Endodermal cell (in vitro differentiated cells): ENCODE measurements around the gene KRT40. TPM values are rescaled to one million over a fixed set of nuclear protein-coding genes. Genes with fewer than 3 reads are reported as not detected.

Source experiments
- DNase-seq: peaks from one replicate; pipeline ENCODE4 v3.0.0-alpha.2; 2017
- H3K27ac ChIP-seq: 2 replicates; pipeline ENCODE4 v1.5.1; 2013; ENCODE audit warnings: mild to moderate bottlenecking, low read depth, low read length, moderate library complexity
- H3K27me3 ChIP-seq: 2 replicates; pipeline ENCODE4 v1.6.1; 2013; ENCODE audit warnings: mild to moderate bottlenecking, low read length, moderate library complexity; ENCODE audit not compliant: insufficient read depth, control insufficient read depth, poor library complexity, severe bottlenecking
- H3K36me3 ChIP-seq: 2 replicates; pipeline ENCODE4 v1.7.0; 2013; ENCODE audit warnings: mild to moderate bottlenecking, low read length, moderate library complexity; ENCODE audit not compliant: control insufficient read depth, insufficient read depth
- H3K4me1 ChIP-seq: one replicate; pipeline ENCODE4 v1.7.0; 2013; ENCODE audit warnings: low read length; ENCODE audit not compliant: control insufficient read depth, insufficient read depth
- H3K4me3 ChIP-seq: 2 replicates; pipeline ENCODE4 v1.5.1; 2013; ENCODE audit warnings: mild to moderate bottlenecking, low read length, moderate library complexity
- H3K9ac ChIP-seq: 2 replicates; pipeline ENCODE4 v1.6.1; 2013; ENCODE audit warnings: mild to moderate bottlenecking, low read length, moderate library complexity; ENCODE audit not compliant: poor library complexity, severe bottlenecking; ENCODE audit errors: extremely low read depth
- H3K9me3 ChIP-seq: 2 replicates; pipeline ENCODE4 v1.6.1; 2013; ENCODE audit warnings: mild to moderate bottlenecking, low read length, moderate library complexity; ENCODE audit not compliant: control insufficient read depth
- H3K27ac Mint-ChIP-seq: 2 replicates; pipeline ENCODE4 v1.8.0; 2020; ENCODE audit warnings: mixed read lengths
- H3K27me3 Mint-ChIP-seq: 2 replicates; pipeline ENCODE4 v1.8.0; 2021; ENCODE audit warnings: mild to moderate bottlenecking, mixed read lengths; ENCODE audit not compliant: insufficient read depth
- H3K36me3 Mint-ChIP-seq: 2 replicates; pipeline ENCODE4 v1.8.0; 2020; ENCODE audit warnings: low read depth, mixed read lengths
- H3K4me1 Mint-ChIP-seq: 2 replicates; pipeline ENCODE4 v1.8.0; 2020; ENCODE audit warnings: mixed read lengths
- H3K4me3 Mint-ChIP-seq: 2 replicates; pipeline ENCODE4 v1.8.0; 2020; ENCODE audit warnings: mild to moderate bottlenecking, moderate library complexity, mixed read lengths
- H3K9me3 Mint-ChIP-seq: 2 replicates; pipeline ENCODE4 v1.8.0; 2020; ENCODE audit warnings: mild to moderate bottlenecking, mixed read lengths
- WGBS, 2 experiments: methylation state at CpG; one replicate each; pipeline versions ENCODE4 v1.1.5 to v1.1.7; 2013; ENCODE audit warnings: missing lambda C conversion rate in 2 of 2, mixed read lengths in 1 of 2; ENCODE audit not compliant: insufficient coverage in 1 of 2, insufficient read length in 1 of 2; 5-methylcytosine and 5-hydroxymethylcytosine counted together
- total RNA-seq, 2 donors: library from RNA; stranded (reverse); fragmentation: NEBNext Ultra II Directional in 1 of 2; extraction: Animal tissue kit (Norgen Biotek cat#: 25700) in 1 of 2; gene quantifications; 2 replicates in 1 of 2; 3 replicates in 1 of 2; pipeline ENCODE4 v1.2.1, GENCODE V29; 2021
- TF ChIP-seq, protein P1 (sequence below): fragments of 200-600 bp; sonication (generic); conservative IDR thresholded peaks from 2 replicates; pipeline ENCODE4 v1.5.0; 2021; ENCODE audit warnings: antibody characterized with exemption, mild to moderate bottlenecking

The KRT40 gene
- total RNA-seq, 2 donors from 2014 or later = not detected

DNA sequence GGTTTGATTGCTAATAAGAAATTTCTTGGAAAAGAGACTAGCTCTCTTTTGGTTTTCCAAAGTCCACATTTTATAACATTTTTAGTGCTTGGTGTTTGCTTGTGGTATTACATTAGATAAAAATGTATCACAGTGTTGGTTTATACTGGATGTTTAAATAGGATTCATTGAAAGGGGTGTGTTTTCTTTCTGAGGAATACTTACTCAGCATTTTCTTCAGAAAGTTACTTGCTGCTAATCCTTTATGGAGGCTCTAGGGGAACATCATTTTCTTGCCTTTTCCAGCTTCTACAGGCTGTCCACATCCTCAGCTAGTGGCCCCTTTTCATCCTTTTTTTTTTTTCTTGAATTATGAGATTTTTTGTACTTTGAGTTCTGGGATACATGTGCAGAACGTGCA is 16.5 kb downstream of the KRT40 start:
- Mint-ChIP-seq H3K27me3 (peaks cover 6% of the 10 kb centered on the region), H3K36me3 (no peaks in the 10 kb centered on the region), H3K27ac (no peak overlapping the region), H3K9me3 (peaks cover 6% of the 10 kb centered on the region), H3K4me1 (no peaks in the 10 kb centered on the region), H3K4me3 (no peak overlapping the region)
- no peak overlapping the region for H3K27ac ChIP-seq
- no CpG with 5 or more reads among the region's 1 CpG for WGBS, 2 experiments
- no peaks in the 10 kb centered on the region for H3K36me3 ChIP-seq
- H3K9me3 ChIP-seq = no peaks in the 10 kb centered on the region
- DNase-seq = no peak
- no peak overlapping the region for H3K9ac ChIP-seq
- H3K27me3 ChIP-seq = no peaks in the 10 kb centered on the region
- H3K4me3 ChIP-seq = no peak overlapping the region
- no peaks in the 10 kb centered on the region for H3K4me1 ChIP-seq
- TF ChIP-seq, protein P1, sequence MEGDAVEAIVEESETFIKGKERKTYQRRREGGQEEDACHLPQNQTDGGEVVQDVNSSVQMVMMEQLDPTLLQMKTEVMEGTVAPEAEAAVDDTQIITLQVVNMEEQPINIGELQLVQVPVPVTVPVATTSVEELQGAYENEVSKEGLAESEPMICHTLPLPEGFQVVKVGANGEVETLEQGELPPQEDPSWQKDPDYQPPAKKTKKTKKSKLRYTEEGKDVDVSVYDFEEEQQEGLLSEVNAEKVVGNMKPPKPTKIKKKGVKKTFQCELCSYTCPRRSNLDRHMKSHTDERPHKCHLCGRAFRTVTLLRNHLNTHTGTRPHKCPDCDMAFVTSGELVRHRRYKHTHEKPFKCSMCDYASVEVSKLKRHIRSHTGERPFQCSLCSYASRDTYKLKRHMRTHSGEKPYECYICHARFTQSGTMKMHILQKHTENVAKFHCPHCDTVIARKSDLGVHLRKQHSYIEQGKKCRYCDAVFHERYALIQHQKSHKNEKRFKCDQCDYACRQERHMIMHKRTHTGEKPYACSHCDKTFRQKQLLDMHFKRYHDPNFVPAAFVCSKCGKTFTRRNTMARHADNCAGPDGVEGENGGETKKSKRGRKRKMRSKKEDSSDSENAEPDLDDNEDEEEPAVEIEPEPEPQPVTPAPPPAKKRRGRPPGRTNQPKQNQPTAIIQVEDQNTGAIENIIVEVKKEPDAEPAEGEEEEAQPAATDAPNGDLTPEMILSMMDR = no peak

DNA sequence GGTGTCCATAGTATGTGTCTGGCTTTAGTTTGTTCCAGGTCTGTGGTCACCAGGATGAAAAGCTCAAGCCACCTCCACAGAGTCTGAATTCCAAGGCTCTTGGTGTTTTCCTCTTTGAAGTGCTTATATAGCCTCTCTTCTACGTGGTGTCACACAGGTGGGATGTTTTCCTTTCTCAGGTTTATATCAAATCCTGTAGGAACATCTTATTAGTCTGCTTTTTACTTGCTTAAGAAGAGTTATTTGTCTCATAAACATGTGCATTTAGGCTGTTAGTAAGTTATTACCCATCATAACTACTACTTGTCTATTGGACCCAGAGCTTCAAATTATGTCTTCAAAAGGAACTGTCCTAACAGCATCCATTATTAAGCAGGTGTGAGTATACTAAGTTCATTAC is 17.3 kb downstream of the KRT40 start, which contains the start of gene KRT39:
TSS of gene KRT39 (minus strand) at position 101 of the 400 bp plus-strand sequence. CDS start at position 9, 92 bp downstream.
- Mint-ChIP-seq H3K9me3 (peaks cover 6% of the 10 kb centered on the region), H3K4me1 (no peaks in the 10 kb centered on the region), H3K4me3 (no peak within 1 kb of the TSS), H3K36me3 (no peaks in the 10 kb centered on the region), H3K27me3 (peaks cover 4% of the 10 kb centered on the region), H3K27ac (no peak within 1 kb of the TSS)
- Histone ChIP-seq H3K4me1 (no peaks in the 10 kb centered on the region), H3K27me3 (no peaks in the 10 kb centered on the region), H3K4me3 (no peak within 1 kb of the TSS), H3K27ac (no peak within 1 kb of the TSS), H3K9ac (no peak within 1 kb of the TSS), H3K9me3 (no peaks in the 10 kb centered on the region), H3K36me3 (no peaks in the 10 kb centered on the region)
- DNase-seq = no peak
- WGBS, 2 experiments = 40% methylated on average over 1 of the region's 1 CpG; no CpG with 5 or more reads in 1 of the 2 experiments
- TF ChIP-seq, protein P1 = no peak

DNA sequence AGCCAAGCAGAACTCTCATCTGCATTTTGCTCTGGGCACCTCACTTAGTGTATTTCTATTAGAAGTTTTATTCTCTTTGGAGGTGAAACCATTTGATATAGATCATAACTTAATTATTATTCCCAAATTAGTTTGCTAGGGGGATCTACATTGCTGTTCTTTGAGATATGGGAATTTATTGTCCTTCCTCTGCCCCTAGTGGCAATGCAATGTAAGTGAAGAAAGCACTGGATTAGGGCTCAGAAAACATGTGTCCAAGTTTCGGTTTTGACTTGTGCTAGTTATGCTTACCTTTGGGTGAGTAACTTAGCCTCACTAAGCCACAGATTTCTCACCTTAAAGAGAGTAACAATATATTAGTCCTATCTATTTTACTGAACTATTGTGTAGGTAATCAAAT is 20.3 kb downstream of the KRT40 start:
- TF ChIP-seq, protein P1 = peak; percentile 82
- no peaks in the 10 kb centered on the region for H3K4me1 ChIP-seq
- Mint-ChIP-seq H3K4me3 (no peak overlapping the region), H3K36me3 (no peaks in the 10 kb centered on the region), H3K4me1 (peaks cover 5% of the 10 kb centered on the region), H3K27ac (no peak overlapping the region), H3K9me3 (peaks cover 1% of the 10 kb centered on the region), H3K27me3 (peaks cover 3% of the 10 kb centered on the region)
- H3K9ac ChIP-seq = no peak overlapping the region
- H3K4me3 ChIP-seq = no peak overlapping the region
- H3K27me3 ChIP-seq = no peaks in the 10 kb centered on the region
- no peak for DNase-seq
- H3K36me3 ChIP-seq = no peaks in the 10 kb centered on the region
- H3K27ac ChIP-seq = no peak overlapping the region
- H3K9me3 ChIP-seq = no peaks in the 10 kb centered on the region
- 71 to 100% methylated on average over 1 of the region's 1 CpG for WGBS, 2 experiments
